Sigmoid colon (tissue), 7 donors: ENCODE measurements around the gene OR7A5. TPM values are rescaled to one million over a fixed set of nuclear protein-coding genes. Genes with fewer than 3 reads are reported as not detected.

Source experiments
- DNase-seq: peaks from one replicate; pipeline ENCODE4 v3.0.0-alpha.2; 2019
- H3K27ac ChIP-seq, 4 donors: fragments of 200-600 bp; sonication (generic); one replicate each; pipeline ENCODE4 v1.5.1; 2016 to 2019; ENCODE audit warnings: mild to moderate bottlenecking in 1 of 4
- H3K27me3 ChIP-seq, 3 donors: fragments of 200-600 bp; sonication (generic); one replicate each; pipeline ENCODE4 v1.5.1; 2019; ENCODE audit warnings: mild to moderate bottlenecking in 1 of 3
- H3K36me3 ChIP-seq, 4 donors: fragments of 200-600 bp; sonication (generic); one replicate each; pipeline ENCODE4 v1.5.1; 2016 to 2019
- H3K4me1 ChIP-seq, 4 donors: fragments of 200-600 bp; sonication (generic); one replicate each; pipeline ENCODE4 v1.5.1; 2017 to 2019
- H3K4me3 ChIP-seq, 4 donors: fragments of 200-600 bp; sonication (generic); one replicate each; pipeline ENCODE4 v1.5.1; 2017 to 2019; ENCODE audit warnings: mild to moderate bottlenecking in 2 of 4, moderate library complexity in 1 of 4
- H3K9me3 ChIP-seq, 4 donors: fragments of 200-600 bp in 3 of 4; sonication (generic) in 3 of 4; one replicate each; pipeline versions ENCODE4 v1.5.1 to v1.6.1; 2013 to 2019
- CTCF ChIP-seq, 4 experiments: fragments of 450-650 bp in 3 of 4; fragments of 200-600 bp in 1 of 4; IDR thresholded peaks; one replicate each; pipeline ENCODE4 v1.5.1; 2016 to 2019; ENCODE audit warnings: antibody characterized with exemption in 4 of 4, mild to moderate bottlenecking in 3 of 4, moderate library complexity in 2 of 4
- EP300 ChIP-seq, 4 donors: sonication (generic); formaldehyde crosslinking; IDR thresholded peaks; one replicate each; pipeline ENCODE4 v1.6.1; 2017; ENCODE audit warnings: antibody characterized with exemption in 4 of 4
- POLR2A ChIP-seq, 2 donors: fragments of 450-650 bp; IDR thresholded peaks; one replicate each; pipeline ENCODE4 v1.6.1; 2016; ENCODE audit warnings: antibody characterized with exemption in 2 of 2, mild to moderate bottlenecking in 2 of 2, moderate library complexity in 2 of 2
- POLR2AphosphoS5 ChIP-seq, 4 donors: sonication (generic); formaldehyde crosslinking; IDR thresholded peaks; one replicate each; pipeline ENCODE4 v1.6.1; 2017; ENCODE audit warnings: antibody characterized with exemption in 4 of 4
- WGBS, 2 donors: extraction: QIAGEN DNeasy Blood & Tissue Kit; methylation state at CpG; one replicate each; pipeline ENCODE4 v1.1.7; 2013; 5-methylcytosine and 5-hydroxymethylcytosine counted together
- intact Hi-C: fragments of 100-400 bp; cut with DNase I; formaldehyde crosslinking; loops from one replicate; pipeline ENCODE4 v1.15.1; 2023
- polyA plus RNA-seq, 3 donors: library from polyadenylated mRNA; stranded (reverse); fragments of 200-250 nt; gene quantifications; one replicate each; pipeline ENCODE4 v1.2.3, GENCODE V29; 2013
- total RNA-seq, 4 donors: library from RNA; depleted of rRNA; stranded (reverse); fragments of >200 nt; gene quantifications; one replicate each; pipeline ENCODE4 v1.1.0, GENCODE V29; 2016
- donor health status: healthy with polysubstance abuse.
- donor health status: Bipolar disorder and iron deficiency.
- donor health status: healthy.

Gene OR7A5
- total and polyA plus RNA-seq, 7 donors = not detected

- no peak for DNase-seq
- Histone ChIP-seq H3K4me1 (no peaks in the 10 kb centered on the region), H3K27ac (no peak overlapping the region), H3K9me3 (peaks cover 0 to 3% (median 0%) of the 10 kb centered on the region in 4 donors), H3K27me3 (peaks cover 0 to 5% (median 0%) of the 10 kb centered on the region in 3 donors), H3K4me3 (no peak overlapping the region), H3K36me3 (no peaks in the 10 kb centered on the region)
- WGBS, 2 donors = 60 to 68% methylated on average over 6 of the region's 6 CpGs
- no peak for TF ChIP-seq CTCF (IDR thresholded peaks at IDR 0.05)
- TF ChIP-seq EP300 (IDR thresholded peaks at IDR 0.05) = no peak
- no peak for TF ChIP-seq POLR2A (IDR thresholded peaks at IDR 0.05)
- TF ChIP-seq POLR2AphosphoS5 (IDR thresholded peaks at IDR 0.05) = no peak
- intact Hi-C loops = no loop called here
Observed at GRCh38 chr19:14821937-14822336, 13.0 kb downstream of the OR7A5 start.

- WGBS, 2 donors = 71 to 83% methylated on average over 8 of the region's 8 CpGs
- H3K27me3 ChIP-seq = no peaks in the 10 kb centered on the region
- intact Hi-C loops = no loop called here
- no peak overlapping the region for H3K4me3 ChIP-seq
- H3K4me1 ChIP-seq = no peaks in the 10 kb centered on the region
- TF ChIP-seq CTCF (IDR thresholded peaks at IDR 0.05) (no peak), POLR2A (IDR thresholded peaks at IDR 0.05) (no peak)
- no peaks in the 10 kb centered on the region for H3K36me3 ChIP-seq
- H3K9me3 ChIP-seq = no peaks in the 10 kb centered on the region
- H3K27ac ChIP-seq = no peak overlapping the region
- no peak for DNase-seq
Observed at GRCh38 chr19:14818588-14818987, 16.4 kb downstream of the OR7A5 start.

GRCh38 chr19:14817052-14817451 is 17.9 kb downstream of the OR7A5 start:
- 55 to 67% methylated on average over 3 of the region's 3 CpGs for WGBS, 2 donors
- no peaks in the 10 kb centered on the region for H3K27me3 ChIP-seq
- no peak overlapping the region for H3K4me3 ChIP-seq
- no peak for DNase-seq
- no peaks in the 10 kb centered on the region for H3K9me3 ChIP-seq
- intact Hi-C loops = no loop called here
- H3K36me3 ChIP-seq = no peaks in the 10 kb centered on the region
- TF ChIP-seq CTCF (IDR thresholded peaks at IDR 0.05) (no peak), EP300 (IDR thresholded peaks at IDR 0.05) (no peak), POLR2AphosphoS5 (IDR thresholded peaks at IDR 0.05) (no peak), POLR2A (IDR thresholded peaks at IDR 0.05) (no peak)
- no peak overlapping the region for H3K27ac ChIP-seq
- H3K4me1 ChIP-seq = no peaks in the 10 kb centered on the region

GRCh38 chr19:14814982-14815652 is 19.9 kb downstream of the OR7A5 start:
- H3K9me3 ChIP-seq = no peaks in the 10 kb centered on the region
- H3K4me1 ChIP-seq = no peaks in the 10 kb centered on the region
- H3K36me3 ChIP-seq = no peaks in the 10 kb centered on the region
- H3K27ac ChIP-seq = no peak overlapping the region
- no peak for TF ChIP-seq CTCF (IDR thresholded peaks at IDR 0.05)
- no peak for TF ChIP-seq POLR2A (IDR thresholded peaks at IDR 0.05)
- TF ChIP-seq POLR2AphosphoS5 (IDR thresholded peaks at IDR 0.05) = no peak
- no peak for TF ChIP-seq EP300 (IDR thresholded peaks at IDR 0.05)
- no peak overlapping the region for H3K4me3 ChIP-seq
- WGBS, 2 donors = 64 to 81% methylated on average over 2 of the region's 2 CpGs
- intact Hi-C loops = no loop called here
- H3K27me3 ChIP-seq = no peaks in the 10 kb centered on the region
- DNase-seq = no peak
